Measurements from ENCODE around the gene DSCAML1.

Gene DSCAML1

DNA sequence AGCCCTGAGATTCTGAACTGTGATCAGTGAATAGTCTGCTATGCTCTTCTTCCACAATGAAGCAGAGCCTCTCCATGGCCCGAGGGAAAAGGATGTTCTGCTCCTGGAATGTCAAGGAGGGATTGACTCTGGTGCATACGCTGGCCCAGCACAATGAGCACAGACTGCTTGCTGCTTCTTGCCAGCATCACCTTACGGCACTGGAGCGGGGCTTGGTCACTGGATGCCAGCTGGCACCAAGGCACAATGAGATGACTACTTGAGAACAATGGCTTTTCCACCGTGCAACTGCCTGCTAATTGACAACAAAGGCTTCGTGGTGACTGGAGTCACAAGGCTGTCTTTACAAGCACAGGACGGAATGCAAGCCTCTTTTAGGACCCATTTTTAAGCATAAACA, 139.2 kb downstream of the DSCAML1 start:
- DNase-seq: no peak

DNA sequence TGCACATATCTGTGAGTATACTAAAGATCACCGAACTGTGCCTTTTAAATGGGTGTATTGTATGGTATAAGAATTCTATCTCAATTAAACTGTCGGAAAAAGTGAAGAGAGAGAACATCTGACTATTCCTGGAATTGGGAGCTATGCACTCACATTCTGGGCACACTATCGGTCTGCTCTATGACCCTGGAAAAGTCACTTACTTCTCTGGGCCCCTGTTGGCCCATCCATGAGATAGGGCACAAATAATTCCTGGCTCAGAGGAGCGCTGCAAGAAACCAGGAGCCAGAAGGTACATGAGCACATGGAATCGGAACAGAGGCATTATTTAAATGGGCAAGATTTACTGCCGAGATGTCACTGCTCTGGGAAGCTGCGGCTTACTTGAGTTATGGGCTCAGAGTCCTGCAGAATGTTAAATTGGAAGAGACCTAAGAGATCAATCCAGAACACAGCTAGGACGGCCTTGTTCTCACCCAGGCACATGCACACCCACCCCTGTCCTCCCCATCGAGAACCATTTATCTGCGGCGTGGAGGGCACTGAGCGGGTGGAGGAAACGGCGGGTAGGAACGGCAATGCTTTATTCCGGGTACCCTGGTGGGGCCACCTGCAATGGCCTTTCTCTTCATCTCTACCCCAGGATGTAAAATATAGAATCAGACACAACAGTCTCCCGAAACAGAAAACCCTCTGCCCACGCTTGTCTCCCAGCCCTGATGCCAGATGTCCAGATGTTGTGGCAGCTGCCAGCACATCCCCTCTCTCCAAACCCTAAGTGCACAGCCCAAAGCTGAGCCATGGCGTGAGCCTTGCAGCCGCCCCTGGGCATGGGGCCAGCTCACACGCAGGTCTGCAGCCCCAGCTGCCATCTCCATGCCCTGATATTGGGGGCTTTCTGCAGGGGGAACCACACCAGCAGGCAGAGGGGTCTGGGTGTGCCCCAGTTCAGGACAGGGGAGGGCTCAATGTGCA, 142.4 kb downstream of the DSCAML1 start:
- no peak for DNase-seq

DNA sequence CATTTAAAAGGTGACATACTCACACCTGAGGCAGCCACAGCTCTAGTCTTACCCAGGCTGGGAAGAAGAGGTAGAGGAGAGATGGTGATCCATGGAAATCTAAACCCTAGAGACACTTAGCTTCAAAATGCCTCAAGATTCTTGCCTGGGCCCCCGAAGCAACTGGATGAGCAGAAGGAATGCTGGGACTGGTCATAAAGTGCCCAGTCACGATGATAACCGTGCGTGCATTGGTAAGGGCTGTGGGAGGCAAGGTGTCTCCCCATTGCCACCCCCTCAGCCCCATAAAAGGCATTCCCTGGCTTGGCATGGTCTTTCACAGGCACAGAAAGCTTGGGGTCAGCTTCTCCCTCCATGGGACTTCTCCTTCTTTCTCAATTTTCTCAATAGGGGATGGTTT, 144.5 kb downstream of the DSCAML1 start:
- DNase-seq: no peak

DNA sequence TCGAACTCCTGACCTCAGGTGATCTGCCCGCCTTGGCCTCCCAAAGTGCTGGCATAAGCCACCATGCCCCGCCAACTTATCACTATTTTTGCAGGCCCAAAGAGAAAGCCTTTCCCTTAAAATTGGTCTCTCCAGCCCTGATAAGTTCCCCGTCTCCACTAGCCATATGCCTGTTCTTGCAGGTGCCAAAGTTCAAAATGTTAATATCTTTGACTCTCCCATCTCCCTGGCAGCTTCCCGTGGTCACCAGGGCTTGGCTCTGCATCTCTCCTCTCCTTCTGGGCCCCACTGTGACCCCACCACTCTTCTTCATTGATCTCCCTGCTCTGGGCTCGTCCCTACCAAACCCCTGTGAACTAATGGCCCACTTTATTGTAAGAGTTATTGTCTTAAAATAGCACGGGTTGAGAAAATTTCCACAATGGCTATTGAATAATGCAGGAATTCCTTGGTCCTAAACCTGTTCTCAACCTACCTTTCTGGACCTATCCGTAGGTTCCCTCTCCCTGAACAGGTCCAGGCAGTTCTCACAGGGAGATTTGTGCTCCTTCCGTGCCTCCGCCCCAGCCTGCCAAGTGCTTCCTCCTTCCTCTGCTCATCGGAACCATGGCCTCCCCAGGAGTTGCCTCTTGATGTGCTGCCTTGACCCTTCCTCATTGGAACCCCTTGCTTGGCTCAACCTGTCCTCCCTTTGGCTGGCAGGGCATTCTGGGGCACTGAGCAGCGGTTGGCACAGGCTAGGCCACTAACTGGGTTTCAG, 147.5 kb downstream of the DSCAML1 start:
- no peak for DNase-seq

DNA sequence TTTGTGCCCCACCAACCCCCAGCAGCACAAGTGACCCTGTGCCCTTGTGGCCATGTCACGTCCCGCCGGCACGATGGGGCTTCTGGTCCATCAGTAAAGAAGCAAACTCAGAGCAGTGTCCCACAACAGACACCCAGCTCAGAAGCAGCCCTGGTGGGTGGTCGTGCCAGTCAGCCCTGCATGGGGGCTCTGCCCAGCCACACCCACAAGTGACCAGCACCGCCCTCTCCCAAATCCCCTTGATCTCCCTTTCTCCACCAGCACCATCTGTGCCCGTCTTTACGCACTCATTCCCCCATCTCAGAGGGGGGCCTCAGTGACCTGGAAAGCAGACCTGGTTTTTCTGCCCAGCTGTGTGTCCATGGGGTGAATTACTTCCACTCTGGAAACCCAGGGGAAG, 149.1 kb downstream of the DSCAML1 start:
- no peak for DNase-seq

DNA sequence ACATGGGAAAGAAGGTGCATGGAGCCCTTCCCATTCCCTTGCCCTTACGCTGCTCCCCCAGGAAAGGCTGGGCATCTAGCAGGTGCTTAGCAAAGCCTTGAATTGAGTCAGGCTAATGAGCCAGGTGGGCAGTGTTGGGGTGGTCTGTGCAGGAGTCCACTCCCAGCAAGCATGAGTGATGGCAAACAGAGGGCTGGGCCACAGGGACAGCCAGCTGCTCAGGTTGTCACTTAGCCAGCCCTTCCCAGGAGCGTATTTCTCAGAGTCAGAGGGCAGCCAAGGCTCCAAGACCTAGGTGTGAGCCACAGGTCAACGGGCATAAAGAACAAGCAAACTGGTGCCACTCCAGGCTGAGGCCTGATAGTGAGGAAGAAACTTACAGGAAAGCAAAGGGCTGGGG, 149.8 kb downstream of the DSCAML1 start:
- DNase-seq: no peak

DNA sequence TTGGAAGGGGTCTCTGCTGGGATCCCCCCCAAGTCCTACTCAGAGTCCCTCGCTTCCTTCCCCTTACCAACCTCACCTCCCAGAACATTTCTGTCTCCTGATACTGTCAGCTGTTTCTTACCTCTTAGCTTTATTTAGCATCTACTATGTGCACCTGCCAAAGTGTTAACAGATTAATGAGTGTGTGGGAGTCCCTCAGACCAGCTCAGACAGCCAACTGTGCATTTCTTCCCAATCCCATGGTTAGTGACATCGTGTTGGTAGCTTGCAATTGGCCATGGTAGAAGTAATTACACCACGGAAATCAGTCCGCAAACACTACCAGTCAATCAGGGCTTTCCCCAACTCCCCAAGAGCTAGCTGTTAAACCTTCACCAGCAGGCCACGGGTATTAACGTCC, 150.6 kb downstream of the DSCAML1 start:
- DNase-seq: no peak

DNA sequence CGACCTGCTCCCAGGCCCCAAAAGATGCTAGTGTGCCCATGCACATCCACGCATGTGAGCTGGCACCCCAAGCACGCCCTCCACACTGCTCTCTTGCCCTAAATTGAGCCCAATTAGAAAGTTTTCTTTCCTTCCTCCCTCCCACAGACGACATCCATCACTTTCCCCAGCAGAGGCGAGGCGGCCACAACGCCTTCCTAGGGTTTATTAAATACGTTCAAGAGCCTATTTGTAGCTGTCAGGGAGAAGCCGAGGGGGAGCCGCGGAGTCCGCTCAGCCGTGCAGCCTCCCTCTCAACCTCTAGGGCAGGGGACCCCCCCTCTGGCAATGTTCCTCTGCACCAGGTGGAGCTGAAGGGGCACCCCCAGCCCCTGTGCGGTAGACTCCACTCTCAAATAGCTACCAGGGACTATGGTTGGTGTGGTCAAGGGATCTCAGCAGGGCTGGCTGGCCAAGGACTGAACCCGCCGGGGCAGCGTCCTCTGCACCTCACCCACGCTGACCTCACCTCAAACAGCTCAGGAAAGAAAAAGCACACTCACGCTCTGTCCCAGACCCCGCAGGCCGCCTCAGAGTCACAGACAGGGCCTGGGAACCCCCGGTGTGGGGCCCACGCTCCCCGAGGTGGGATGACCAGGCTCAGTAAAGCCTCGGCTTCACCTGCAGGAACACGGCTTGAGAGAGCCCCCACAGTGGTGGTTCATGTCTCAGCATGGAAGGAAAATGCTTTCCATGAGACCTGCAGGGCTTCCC, 152.4 kb downstream of the DSCAML1 start:
- no peak for DNase-seq

DNA sequence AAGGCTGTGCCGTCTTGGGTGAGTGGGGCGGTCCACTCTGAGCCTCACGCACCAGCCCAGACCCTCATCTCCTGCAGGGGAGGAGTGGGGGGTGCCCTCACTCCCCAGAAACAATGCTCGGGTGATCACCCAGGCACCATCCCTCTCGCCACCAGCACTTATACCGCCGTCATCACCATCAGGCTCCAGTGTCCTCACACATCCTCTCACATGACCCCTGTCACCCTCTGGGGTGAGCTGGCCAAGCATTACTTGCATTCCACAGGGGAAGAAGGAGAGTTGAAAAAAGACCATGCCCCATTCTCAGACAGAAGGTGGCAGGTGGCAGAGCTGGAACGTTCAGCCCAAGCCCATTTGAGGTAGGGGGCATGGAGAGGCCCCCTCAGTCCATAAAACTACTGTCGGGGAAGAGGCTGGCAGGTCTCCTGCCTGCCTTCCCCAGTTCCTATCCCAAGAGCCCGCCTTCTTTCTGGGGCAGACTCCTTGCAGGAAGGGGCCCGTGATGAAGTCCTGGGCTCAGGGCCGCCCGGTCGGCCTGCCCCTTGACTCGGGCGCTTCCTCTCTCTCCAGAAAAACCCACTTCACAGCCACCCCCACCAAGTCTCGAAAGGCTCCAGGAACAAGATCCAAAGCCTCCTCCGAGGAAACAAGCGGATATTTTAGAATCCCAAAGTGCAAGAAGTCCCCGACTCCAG, 153.3 kb downstream of the DSCAML1 start:
- DNase-seq: no peak

DNA sequence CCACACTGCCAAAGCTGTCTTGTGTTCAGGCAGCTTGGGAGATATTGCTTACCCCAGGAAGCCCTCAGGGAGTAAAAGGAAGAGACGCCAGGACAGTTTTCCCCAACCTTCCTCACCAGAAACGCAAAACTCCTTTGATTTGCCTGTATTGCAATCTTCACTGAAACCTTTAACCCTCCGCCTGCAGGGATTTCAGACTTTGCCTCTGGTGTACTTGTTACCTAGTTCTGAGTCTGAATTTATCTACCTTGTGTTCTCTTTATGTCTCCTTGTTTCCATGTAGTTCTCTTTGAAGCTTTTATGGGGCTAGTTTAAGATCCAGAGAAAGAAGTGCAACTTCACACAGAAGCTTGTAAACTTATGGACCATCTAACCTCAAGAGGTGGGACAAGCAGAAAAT, 154.2 kb downstream of the DSCAML1 start:
- DNase-seq: no peak

DNA sequence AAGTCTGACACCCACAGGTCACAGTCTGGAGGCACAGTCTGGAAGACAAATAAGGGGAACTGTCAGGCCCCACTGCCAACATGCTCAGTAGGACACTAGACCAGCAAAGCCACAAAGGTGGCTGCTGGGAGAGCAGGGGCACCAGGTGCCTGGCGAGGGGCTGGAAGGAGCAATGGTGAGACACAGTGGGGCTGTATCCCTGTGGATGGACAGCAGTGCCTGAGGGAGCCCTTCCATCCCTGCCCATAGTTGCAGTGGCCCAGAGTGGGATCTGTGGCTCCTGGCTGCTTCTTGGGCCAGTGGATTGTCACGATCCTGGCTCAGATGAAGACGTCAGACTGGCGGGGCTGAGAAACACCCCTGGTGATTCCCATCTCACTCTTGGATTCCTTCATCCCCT, 154.6 kb downstream of the DSCAML1 start:
- no peak for DNase-seq

DNA sequence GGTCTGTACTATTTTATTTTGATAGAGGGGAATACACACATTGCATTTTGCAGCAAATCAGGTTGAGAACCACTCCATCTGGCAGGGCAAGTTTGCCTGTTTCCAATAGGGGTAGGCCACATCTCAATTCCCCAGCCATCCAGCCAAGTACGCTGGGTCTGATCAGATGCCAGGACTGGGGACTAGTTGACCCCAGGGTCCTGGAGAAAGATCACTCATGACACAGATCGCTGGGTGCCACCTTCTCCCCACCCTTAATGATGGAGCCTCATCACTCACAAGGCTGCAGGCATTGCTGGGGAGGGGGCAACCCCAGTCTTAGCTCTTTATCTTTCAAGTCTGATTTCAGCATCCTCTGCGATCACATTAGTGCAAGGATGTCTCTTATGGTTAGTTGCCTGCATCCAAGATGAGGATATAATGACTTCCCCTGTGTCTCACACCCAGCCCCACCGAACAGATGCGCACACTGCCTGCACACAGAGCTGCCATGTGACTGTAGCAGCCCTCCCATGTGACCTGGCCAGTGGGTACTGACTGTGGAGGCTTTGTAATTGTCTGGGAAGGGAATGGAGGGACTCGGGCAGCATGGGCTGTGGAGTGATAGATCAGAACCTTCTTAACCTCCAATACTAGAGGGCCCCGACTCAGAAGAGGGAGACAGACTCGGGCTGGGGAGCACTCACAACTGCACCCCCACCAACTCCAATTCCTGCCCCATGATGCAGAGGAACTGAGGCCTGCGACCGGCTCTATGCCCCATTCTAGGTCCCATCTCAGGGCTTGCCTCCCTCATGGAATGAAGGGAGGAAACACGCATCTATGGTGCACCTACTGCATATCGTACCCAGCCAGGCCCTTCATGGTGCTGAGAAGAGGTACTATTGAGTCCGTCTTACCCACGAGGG, 155.8 kb downstream of the DSCAML1 start:
- DNase-seq: no peak

DNA sequence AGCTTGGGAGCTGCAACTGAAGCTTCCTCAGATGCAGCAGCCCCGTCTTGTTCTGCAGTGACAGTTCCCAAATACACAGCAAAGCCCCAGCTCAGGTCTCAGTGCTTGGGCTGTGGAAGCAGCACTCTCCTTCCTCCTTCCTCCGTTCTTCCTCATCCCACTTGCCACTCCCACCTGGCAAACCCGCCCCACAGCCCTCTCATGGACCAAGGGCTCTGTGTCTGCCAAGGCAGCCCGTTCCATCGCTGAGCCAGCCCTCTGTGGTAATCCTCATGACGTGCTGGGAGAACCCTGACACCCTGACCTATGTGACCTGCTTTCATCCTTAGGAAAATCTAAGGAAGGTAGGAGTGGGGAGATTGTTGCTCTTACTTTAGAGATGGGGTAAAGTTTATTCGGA, 157.0 kb downstream of the DSCAML1 start:
- DNase-seq: no peak

DNA sequence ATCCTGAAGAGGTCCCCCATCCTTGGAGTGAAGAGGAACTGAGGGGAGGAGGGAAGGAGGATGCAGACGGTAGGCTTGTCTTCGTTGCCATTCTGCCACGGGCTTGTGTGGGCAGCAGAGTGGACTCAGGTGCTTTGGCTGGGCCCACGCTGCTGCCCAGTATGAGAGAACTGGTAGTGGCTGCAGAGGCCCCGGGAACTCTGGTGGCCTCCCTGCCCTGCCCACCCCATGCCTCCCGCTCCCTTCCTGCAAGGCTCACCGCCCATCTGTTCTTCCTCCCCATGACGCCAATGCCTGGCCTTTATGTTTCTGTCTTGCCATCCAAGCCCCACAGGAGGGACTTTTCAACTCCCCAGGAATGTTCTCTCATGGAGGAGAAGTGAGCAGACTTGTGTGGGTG, 157.4 kb downstream of the DSCAML1 start:
- DNase-seq: no peak

DNA sequence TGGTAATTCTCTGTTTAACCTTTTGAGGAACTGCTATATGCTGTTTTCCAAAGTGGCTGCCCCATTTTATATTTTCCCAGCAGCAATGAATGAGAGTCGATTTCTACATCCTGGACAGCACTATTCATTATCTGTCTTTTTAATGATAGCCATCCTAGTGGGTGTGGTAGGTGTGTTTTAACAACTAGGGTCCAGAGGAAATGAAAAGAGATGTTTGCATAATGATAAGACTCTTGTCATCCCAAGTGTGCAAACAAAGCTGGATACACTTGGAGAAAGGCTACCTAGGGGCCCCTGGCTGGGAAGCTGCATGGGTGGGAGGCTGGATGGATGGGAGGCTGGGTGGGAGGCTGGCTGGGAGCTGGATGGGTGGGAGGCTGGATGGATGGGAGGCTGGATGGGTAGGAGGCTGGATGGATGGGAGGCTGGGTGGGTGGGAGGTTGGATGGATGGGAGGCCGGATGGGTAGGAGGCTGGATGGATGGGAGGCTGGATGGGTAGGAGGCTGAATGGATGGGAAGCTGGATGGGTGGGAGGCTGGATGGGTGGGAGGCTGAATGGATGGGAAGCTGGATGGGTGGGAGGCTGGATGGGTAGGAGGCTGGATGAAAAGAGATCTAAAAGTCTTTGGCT, 158.0 kb downstream of the DSCAML1 start:
- no peak for DNase-seq

DNA sequence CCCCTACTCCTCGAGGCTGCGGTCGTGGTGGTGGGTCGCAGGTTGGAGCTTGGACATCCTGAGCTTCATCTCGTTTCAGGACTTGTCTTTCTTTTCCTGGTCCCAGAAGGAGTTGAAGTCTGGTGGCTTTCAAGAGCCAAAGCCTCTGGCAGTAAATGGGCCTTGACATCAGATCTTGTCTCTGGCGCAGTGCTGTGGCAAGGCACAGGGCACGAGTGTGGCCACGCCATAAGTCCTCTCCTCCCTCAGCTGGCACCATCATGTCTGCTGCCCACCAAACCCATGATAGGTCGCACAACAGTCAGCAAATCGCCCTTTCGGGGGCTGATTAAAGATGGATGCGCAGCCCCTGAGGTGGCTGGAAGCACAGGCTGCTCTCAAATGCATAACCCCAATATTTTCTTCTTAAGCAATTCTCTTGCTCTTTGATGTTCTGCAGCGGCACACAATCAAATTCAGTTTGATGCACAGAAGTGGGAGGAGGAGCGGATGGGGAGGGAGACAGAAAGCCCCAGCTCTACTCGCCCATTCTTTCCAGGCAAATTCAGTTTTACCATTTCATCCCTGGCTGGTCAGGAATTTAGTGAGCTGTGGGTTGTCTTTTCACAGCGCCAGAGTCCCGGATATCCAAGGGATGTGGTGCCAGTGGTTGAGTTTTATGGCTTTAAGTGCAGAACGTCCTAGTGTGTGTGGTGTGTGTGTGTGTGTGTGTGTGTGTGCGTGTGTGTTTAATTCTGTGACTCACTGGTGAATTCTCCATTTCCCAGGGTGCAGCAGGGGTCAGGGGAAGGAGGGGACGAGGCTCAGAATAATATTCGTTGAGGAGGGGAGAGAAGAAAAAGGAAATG, 162.0 kb downstream of the DSCAML1 start:
- DNase-seq: no peak

DNA sequence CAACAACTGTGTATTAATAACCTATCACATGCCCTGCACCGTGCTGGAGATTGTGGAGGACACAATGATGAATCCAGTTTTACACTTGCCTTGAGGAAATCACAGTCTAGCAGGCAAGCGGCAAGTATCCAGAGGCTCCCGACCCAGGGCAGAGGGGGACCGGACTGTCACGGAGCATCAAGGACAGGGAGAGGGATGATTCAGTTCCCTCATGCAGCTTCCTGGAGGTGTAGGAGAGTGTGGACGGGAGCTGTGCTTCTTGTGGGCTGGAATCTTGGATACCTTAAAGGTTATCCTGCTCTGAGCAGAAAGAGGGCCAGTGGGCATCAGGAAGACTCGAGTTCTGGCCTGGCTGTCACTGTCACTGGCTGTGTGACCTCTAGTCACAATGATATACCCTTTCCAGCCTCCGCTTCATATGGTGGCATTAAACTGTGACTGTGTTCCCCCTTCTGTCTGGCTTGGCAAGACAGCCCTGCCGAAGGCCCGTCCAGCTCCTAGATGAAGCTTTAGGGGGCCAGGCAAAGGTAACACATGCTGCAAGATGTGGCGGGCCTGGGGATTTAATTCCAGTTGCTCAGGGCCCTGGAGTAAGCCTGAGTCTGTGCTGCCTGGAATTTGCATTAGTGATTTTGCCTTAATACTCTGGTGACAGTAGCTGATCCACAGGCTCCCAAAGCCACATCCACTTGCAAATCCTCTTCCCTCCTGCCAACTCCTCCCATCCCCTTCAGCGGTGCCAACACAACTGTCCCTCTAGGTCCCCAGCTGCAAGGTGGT, 162.8 kb downstream of the DSCAML1 start:
- no peak for DNase-seq

DNA sequence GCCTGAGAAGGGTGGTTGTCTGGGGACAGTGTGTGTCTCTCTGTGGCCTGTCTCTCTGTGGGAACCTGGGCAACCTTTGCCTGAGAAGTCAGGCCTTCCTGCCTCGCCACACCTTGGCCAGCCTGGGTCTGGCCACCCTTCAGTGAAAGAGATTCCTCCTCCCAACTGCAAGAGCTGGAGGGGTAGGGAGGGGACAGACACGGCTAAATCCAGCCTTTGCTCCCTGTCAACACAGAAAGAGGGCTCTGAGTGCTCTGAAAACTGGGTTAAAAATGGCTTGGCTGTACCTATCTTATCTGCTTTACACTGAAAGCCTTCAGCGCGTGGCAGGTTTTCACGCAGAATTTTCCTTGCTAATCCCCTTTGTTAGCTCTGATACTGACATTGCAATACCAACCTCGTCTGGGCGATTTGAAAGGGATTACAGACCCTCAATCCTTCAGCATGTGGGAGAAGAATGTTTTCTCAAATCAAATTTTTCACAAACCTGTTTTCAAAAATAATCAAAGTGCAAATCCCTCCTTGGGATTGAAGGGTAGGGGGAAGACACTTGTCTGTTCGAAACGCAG, 163.7 kb downstream of the DSCAML1 start:
- no peak for DNase-seq

DNA sequence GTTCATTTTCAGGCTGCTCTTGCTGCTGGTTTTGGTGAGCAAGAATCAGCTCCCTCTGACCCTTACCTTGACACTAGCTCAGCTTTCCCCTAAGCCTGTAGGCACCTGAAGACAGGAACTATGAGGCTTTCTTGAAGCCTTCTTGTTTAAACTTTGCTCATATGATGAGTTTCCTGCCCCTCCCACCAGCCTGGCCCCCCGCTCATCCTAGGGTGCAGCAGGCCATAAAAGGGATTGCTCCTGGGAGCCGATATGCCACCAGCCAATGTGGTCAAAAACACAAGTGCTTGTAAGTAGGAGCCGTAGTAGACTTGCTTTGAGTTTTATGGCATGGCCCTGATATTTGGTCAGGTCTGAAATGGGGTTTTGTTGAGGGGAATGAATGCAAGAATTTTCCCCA, 164.7 kb downstream of the DSCAML1 start:
- DNase-seq: no peak
